GM21825 (cell line): ENCODE measurements around the gene ATP2B1.

ENCODE experiments used
- ATAC-seq: cut with Tn5 transposase; IDR thresholded peaks from one replicate; pipeline ENCODE4 v1.9.1; 2021; ENCODE audit warnings: mild to moderate bottlenecking, moderate library complexity; ENCODE audit not compliant: unreplicated experiment

Gene ATP2B1

DNA sequence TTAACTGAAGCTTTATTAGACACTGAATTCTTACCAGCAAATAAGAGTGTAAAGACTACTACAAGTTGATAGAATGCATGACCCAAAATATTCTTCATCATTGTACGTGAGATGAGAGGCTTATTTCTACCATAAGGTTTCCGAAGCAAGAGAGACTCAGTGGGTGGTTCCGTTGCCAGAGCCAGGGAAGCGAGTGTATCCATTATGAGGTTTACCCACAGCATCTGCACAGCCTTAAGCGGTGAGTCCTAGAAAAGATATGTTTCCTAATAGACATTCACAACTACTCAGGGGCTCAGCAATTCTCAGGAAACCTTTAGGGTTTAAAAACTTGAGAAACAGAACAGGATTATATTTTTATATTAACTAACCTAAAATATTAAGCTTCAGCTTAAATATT, 105.0 kb downstream of the ATP2B1 start:
- ATAC-seq: no peak

DNA sequence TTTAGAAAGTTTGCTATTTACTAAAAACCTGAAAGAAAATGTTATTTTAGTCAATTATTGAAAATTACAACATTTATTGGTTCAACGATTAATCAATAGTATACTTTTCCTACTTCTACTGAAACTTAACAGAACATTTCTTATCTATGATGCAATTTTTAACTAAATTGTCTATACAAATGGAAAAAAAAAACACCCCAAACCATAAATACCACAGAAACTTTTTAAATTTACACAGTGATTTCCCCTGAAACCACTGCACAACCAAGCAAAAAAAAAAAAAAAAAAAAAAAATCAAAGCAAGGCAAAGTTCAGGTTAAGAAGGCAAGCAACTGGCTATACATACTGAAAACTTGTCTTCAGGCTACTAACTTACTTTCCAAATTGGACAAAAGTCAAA, 110.9 kb downstream of the ATP2B1 start:
- ATAC-seq: peak; percentile 60

DNA sequence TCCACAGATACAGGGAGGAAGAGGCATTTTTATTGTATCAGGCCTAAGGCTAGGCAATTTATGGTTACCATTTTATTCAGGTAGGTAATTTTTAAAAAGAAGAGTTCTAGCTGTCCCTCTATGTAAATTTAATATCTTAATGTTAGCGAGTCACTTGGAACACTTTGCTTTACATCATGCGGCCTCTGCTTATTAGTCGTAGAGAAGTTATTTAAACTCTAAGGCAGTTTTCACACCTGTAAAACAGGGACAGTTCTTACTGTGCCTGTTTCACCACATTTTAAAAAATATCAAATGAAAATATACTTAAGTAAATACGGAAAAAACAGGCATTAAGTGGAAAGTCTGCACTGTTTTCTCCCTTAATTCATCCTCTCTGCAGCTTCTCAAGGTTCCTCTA, 111.4 kb downstream of the ATP2B1 start:
- no peak for ATAC-seq

DNA sequence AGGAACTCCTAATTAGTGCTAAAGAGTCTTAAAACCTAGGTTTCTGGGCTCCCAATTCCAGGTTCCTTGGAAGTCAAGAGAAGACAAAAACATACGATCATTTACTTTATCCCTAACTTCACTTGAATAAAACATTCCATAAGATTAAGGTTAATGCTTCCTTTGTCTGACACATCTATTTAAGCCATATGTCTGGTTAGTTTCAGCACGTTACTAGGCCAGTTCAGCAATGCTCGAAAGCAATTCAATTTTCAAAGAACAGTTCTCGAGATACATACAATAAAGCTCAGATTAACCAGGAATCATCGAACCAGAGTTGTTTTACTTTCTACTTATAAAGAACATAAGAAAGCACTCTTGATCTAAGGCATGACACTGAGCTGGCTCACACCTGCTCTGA, 114.8 kb downstream of the ATP2B1 start:
- no peak for ATAC-seq

DNA sequence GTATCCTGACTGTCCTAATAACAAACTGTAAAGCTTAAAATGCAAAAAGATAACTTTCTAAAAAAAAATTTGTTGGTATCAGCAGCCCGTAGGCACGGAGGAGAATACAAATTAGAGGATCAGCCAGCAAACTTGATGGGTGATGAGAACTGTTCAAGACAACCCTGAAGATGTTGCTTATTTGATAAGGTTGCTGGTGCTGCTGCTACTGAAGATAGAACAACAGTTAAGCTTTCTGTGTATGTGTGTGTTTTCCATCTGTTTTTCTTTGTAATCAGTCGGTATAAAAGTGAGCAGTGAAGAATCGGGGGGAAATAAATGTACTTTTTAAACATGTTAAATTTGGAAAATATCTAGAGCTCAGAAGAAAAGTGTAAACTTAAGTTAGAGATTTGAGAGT, 115.4 kb downstream of the ATP2B1 start:
- ATAC-seq: no peak

- ATAC-seq: no peak
These were observed 118.9 kb downstream of the ATP2B1 start for GRCh38 chr12:89589753-89590152.

- no peak for ATAC-seq
These were observed 130.1 kb downstream of the ATP2B1 start for GRCh38 chr12:89578499-89578898.

GRCh38 chr12:89576572-89577220, 131.9 kb downstream of the ATP2B1 start:
- ATAC-seq: no peak

- no peak for ATAC-seq
These were observed 133.3 kb downstream of the ATP2B1 start for GRCh38 chr12:89575374-89575773.

GRCh38 chr12:89574736-89575208, 133.9 kb downstream of the ATP2B1 start:
- ATAC-seq: no peak

DNA sequence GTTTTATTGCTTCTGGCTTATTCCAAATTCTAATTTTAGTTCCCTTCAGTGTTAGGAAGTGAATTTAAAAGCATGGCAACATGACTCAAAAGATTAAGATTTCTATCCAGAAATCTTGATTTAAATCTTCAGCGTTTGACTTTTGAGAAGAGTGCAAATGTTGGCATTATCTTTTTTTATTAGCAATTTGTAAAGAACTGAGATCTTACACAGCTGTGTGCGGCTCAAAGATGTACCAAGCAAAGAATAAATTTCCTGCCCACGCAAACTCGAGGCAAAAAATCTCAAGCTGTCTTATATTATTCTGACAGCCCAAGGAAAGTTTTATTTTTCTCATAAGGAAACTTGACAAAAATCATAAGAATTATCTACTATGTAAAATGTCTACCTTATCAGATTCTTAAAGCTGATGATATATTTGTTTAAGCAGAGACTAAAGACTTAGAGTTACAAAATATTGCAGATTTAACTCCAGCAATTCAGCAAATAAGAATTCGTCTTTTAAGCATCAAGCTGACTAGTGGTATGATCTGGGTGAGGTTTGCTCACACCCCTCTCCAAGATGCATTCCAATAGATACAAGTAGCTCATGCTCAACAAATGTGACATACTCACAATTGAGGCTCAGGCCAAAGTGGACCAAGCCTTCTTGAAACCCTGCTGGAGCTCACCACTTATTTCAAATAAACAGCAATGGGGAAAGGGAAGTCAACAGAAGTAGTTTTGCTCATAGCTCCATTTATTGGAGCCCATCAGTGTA, 135.4 kb downstream of the ATP2B1 start:
- ATAC-seq: no peak

- no peak for ATAC-seq
These were observed 137.0 kb downstream of the ATP2B1 start for GRCh38 chr12:89571491-89572195.

GRCh38 chr12:89568484-89568883, 140.2 kb downstream of the ATP2B1 start:
- no peak for ATAC-seq

GRCh38 chr12:89567691-89568239, 140.9 kb downstream of the ATP2B1 start:
- ATAC-seq: no peak

- no peak for ATAC-seq
These were observed 142.0 kb downstream of the ATP2B1 start for GRCh38 chr12:89566615-89567014.

- ATAC-seq: no peak
These were observed 143.6 kb downstream of the ATP2B1 start for GRCh38 chr12:89565002-89565401.

GRCh38 chr12:89559753-89560152, 148.9 kb downstream of the ATP2B1 start:
- ATAC-seq: no peak

DNA sequence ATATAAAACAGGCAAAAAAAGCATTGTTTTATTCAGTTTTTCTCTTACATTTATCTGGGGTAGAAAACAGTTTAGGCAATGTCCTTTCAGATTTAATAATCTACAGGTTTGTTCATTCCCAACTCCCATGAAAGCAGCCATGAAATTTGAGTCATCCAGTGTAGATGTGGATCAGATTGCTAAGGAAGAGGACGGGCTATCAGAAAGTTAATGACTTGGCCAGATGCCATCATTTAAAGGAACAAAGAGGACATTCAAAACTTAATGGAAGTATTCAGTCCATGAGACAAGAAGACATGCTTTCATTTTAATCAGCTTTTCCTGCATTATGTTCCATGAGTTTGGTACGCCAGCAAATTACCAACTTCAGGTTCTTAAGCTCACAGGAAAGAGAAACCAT, 151.7 kb downstream of the ATP2B1 start:
- no peak for ATAC-seq

DNA sequence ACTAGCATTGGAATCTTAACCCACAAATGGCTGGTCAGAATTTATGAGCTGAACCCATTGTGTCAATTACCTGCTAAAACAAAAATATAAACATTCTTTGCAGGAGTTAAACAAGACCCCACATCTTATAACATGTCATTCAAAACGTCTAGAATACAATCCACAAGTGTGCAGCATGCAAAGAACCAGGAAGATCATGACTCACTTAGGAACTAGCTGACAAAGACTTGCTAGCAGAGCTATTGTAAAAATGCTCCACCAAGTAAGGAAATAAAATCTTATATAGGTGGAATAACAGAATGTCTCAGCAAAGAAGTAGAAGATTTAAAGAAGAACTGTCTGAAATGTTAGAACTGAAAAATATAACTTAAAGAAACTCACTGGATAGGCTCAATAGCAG, 156.3 kb downstream of the ATP2B1 start:
- ATAC-seq: no peak

DNA sequence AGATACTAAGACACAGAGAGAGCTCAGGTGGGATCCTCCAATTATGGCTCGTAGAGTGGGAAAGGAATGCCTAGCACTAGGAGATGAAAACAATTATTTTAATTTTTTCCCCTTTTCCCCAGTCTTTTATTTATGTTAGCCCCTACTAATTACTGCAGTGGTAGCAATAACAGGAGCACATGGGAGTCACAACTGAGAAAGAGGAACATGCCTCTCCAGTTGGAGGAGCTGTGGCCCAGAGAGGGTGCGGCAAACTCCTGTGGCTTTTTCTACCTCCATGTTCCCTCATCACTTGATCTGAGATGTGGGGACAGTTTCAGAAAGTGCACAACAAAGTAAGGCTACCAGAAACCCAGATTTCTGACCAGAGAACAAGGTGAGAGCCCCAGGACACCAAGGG, 156.9 kb downstream of the ATP2B1 start:
- no peak for ATAC-seq

DNA sequence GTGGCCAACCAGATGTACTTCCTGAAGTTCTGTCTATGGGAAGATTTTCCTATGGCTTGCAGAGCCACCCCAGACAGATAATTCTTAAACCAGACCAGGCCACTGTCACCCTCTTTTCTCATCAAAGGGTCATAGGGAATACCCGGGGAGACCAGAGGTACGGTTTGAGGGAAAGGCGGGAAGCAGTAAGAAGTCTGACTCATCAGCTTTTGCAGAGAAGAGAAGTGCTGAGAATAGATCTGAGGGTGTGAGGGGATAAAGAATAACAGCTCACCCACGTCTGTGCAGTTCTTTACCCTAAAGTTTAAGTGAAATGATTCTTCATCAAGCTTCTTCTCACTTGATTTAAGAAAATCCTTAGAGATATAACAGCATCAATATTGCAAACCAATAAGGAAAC, 161.5 kb downstream of the ATP2B1 start:
- no peak for ATAC-seq

GRCh38 chr12:89546151-89546550, 162.5 kb downstream of the ATP2B1 start:
- no peak for ATAC-seq
